Measurements from ENCODE around the gene BACH2. TPM values are rescaled to one million over a fixed set of nuclear protein-coding genes. Genes with fewer than 3 reads are reported as not detected.

The BACH2 gene
- polyA plus RNA-seq, 1 donor from 2014 or later: 45.5 TPM

DNA sequence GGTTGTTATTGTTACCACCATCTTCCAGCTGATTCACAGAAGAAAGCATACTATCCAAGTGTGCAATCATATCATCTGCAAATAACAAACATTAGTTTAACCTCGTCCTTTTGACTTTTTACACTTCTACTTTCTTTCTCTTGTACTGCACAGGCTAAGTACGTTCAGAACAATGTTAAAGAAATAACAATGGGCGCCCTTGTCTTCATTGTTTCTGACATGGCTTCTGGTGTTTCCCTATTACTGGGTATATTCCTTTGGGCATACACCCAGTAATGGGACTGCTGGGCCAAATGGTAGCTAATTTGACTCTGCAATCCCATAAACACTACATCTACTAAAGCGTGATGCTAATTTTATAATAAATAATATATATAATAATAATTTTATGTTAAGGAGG lies 255.7 kb downstream of the BACH2 start:
- Histone ChIP-seq H3K9me3 (ENCODE audit: low read length) (no peaks in the 10 kb centered on the region), H3K27ac (ENCODE audit: low read length) (no peak overlapping the region)

GRCh38 chr6:90039911-90040310 lies 256.7 kb downstream of the BACH2 start:
- H3K4me3 ChIP-seq (ENCODE audit: low read length): no peak overlapping the region
- H3K27ac ChIP-seq (ENCODE audit: low read length): no peak overlapping the region
- H3K36me3 ChIP-seq (ENCODE audit: insufficient read depth, low read length): no peaks in the 10 kb centered on the region
- no peak overlapping the region for H3K4me2 ChIP-seq (ENCODE audit: low read length)
- H3K9me3 ChIP-seq (ENCODE audit: low read length): no peaks in the 10 kb centered on the region
- H3K9ac ChIP-seq (ENCODE audit: low read length): no peak overlapping the region
- H3K9me2 ChIP-seq (ENCODE audit: insufficient read depth, low read length): no peaks in the 10 kb centered on the region
- no peaks in the 10 kb centered on the region for H4K20me1 ChIP-seq (ENCODE audit: insufficient read depth)
- H3F3A ChIP-seq (ENCODE audit: insufficient read depth, low read length, poor library complexity, severe bottlenecking): no peaks in the 10 kb centered on the region
- H3K27me3 ChIP-seq (ENCODE audit: insufficient read depth, low read depth, low read length): no peaks in the 10 kb centered on the region
- H3K79me2 ChIP-seq (replicated peaks; ENCODE audit: insufficient read depth, low read length): no peaks in the 10 kb centered on the region
- no peak overlapping the region for H2AFZ ChIP-seq (ENCODE audit: low read depth, low read length)
- TF ChIP-seq REST (IDR thresholded peaks at IDR 0.05; ENCODE audit: borderline replicate concordance) (no peak), EP300 (conservative IDR thresholded peaks at IDR 0.05; ENCODE audit: poor library complexity, severe bottlenecking) (no peak), MXI1 (conservative IDR thresholded peaks at IDR 0.05; ENCODE audit: poor library complexity, severe bottlenecking) (no peak), RAD21 (conservative IDR thresholded peaks at IDR 0.05) (no peak), CTCF (IDR thresholded peaks at IDR 0.05; ENCODE audit: poor library complexity, severe bottlenecking) (no peak), SMC3 (conservative IDR thresholded peaks at IDR 0.05; ENCODE audit: poor library complexity) (no peak), TAF1 (IDR thresholded peaks at IDR 0.05; ENCODE audit: low read depth) (no peak)

More for the DNA sequence above, 255.7 kb downstream of the BACH2 start:
- TF ChIP-seq RAD21 (conservative IDR thresholded peaks at IDR 0.05) (no peak), EZH2 (IDR thresholded peaks at IDR 0.05; ENCODE audit: borderline replicate concordance, insufficient read depth, low read length, poor library complexity, severe bottlenecking) (no peak), SMC3 (conservative IDR thresholded peaks at IDR 0.05; ENCODE audit: poor library complexity) (no peak), EP300 (conservative IDR thresholded peaks at IDR 0.05; ENCODE audit: poor library complexity, severe bottlenecking) (no peak), TAF1 (IDR thresholded peaks at IDR 0.05; ENCODE audit: low read depth) (no peak), MXI1 (conservative IDR thresholded peaks at IDR 0.05; ENCODE audit: poor library complexity, severe bottlenecking) (no peak), CTCF (IDR thresholded peaks at IDR 0.05; ENCODE audit: poor library complexity, severe bottlenecking) (no peak), REST (IDR thresholded peaks at IDR 0.05; ENCODE audit: borderline replicate concordance) (no peak), POLR2AphosphoS5 (IDR thresholded peaks at IDR 0.05) (no peak)
- H4K20me1 ChIP-seq (ENCODE audit: insufficient read depth): no peaks in the 10 kb centered on the region
- no peak overlapping the region for H3K4me3 ChIP-seq (ENCODE audit: low read length)
- no peaks in the 10 kb centered on the region for H3K36me3 ChIP-seq (ENCODE audit: insufficient read depth, low read length)
- H3K4me2 ChIP-seq (ENCODE audit: low read length): no peak overlapping the region
- no peak overlapping the region for H3K9ac ChIP-seq (ENCODE audit: low read length)
- no peaks in the 10 kb centered on the region for H3K79me2 ChIP-seq (replicated peaks; ENCODE audit: insufficient read depth, low read length)
- no peaks in the 10 kb centered on the region for H3F3A ChIP-seq (ENCODE audit: insufficient read depth, low read length, poor library complexity, severe bottlenecking)
- H3K9me2 ChIP-seq (ENCODE audit: insufficient read depth, low read length): no peaks in the 10 kb centered on the region
- H2AFZ ChIP-seq (ENCODE audit: low read depth, low read length): no peak overlapping the region
- H3K27me3 ChIP-seq (ENCODE audit: insufficient read depth, low read depth, low read length): no peaks in the 10 kb centered on the region
